KMS-11 (cell line): Measurements from ENCODE around the gene KCTD11.
A peak's percentile ranks its signal among the peaks of the same experiment; 100 is the strongest.

Source experiments
- H2AFZ ChIP-seq: fragments of 200-600 bp; sonication (generic); 2 replicates; pipeline ENCODE4 v1.6.1; 2016; ENCODE audit warnings: antibody characterized with exemption, mixed run types, low read depth
- H3K27ac ChIP-seq: fragments of 200-600 bp; sonication (generic); 2 replicates; pipeline ENCODE4 v1.6.1; 2016; ENCODE audit warnings: mild to moderate bottlenecking, mixed run types
- H3K27me3 ChIP-seq: fragments of 200-600 bp; sonication (generic); 2 replicates; pipeline ENCODE4 v1.6.1; 2017; ENCODE audit warnings: mild to moderate bottlenecking, low read depth, mixed run types, moderate library complexity; ENCODE audit not compliant: insufficient read depth
- H3K36me3 ChIP-seq: fragments of 200-600 bp; sonication (generic); 2 replicates; pipeline ENCODE4 v1.6.1; 2017; ENCODE audit warnings: mild to moderate bottlenecking, mixed run types; ENCODE audit not compliant: insufficient read depth
- H3K4me1 ChIP-seq: fragments of 200-600 bp; sonication (generic); 2 replicates; pipeline ENCODE4 v1.6.1; 2016; ENCODE audit warnings: mild to moderate bottlenecking, low read depth, mixed run types; ENCODE audit not compliant: poor library complexity, severe bottlenecking
- H3K4me2 ChIP-seq: fragments of 200-600 bp; sonication (generic); 2 replicates; pipeline ENCODE4 v1.7.0; 2016; ENCODE audit warnings: mild to moderate bottlenecking, mixed run types
- H3K4me3 ChIP-seq: fragments of 200-600 bp; sonication (generic); IDR thresholded peaks from 2 replicates; pipeline ENCODE4 v1.6.1; 2017; ENCODE audit warnings: low read depth, low read length, mixed read lengths; ENCODE audit not compliant: insufficient read depth
- H3K79me2 ChIP-seq: fragments of 200-600 bp; sonication (generic); 2 replicates; pipeline ENCODE4 v1.6.1; 2016; ENCODE audit warnings: low read depth, mixed run types; ENCODE audit not compliant: insufficient read depth
- H3K9ac ChIP-seq: fragments of 200-600 bp; sonication (generic); 2 replicates; pipeline ENCODE4 v1.6.1; 2016; ENCODE audit warnings: mild to moderate bottlenecking, mixed run types
- H4K20me1 ChIP-seq: fragments of 200-600 bp; sonication (generic); 2 replicates; pipeline ENCODE4 v1.6.1; 2016; ENCODE audit warnings: mild to moderate bottlenecking, mixed run types; ENCODE audit not compliant: insufficient read depth
- TF ChIP-seq, protein P1 (sequence below): fragments of 200-600 bp; sonication (generic); conservative IDR thresholded peaks from 2 replicates; pipeline ENCODE4 v1.6.1; 2017; ENCODE audit warnings: low read depth, mild to moderate bottlenecking, antibody characterized with exemption, low read length, moderate library complexity, mixed read lengths

Gene KCTD11

DNA sequence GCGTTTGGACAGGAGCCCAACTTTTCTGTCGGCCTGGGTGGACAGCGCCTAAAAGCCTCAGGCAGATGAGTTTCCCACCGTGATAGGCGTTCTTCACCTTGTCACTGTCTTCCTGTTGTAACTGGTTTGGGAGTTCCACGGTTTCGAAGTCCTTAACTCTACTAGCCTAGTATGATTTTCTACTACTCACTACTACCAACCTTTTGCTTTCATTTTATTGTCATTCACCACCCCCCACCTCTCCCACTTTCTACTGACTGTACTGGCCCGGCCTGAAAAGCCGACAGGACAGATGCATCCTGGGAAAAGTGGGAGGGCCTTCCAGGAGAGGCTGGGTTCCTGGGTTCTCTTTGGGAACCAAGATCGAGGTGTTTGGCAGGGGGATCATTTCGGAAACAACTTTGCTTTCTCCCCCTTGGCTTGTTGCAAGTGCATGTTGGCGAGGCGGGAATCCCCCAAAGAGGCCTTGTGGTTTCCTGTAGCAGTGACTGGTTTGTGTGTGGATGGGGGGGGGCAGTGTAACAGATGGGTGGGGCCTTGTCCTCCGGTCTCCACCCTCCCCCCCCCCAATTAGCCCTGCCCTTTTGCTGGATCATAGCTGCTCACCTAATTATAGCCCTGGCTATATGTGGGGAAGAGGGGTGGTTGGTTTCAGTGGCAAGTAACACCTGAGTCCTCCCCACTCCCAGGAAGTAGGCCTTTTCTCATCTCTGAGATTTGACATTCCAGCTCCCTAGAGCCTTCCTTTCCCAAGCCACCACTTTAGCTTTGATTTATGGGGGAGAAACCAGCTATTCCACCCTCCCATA is 43.1 kb upstream of the KCTD11 start:
- no peak overlapping the region for H3K4me3 ChIP-seq
- no peak overlapping the region for H2AFZ ChIP-seq
- TF ChIP-seq, protein P1, sequence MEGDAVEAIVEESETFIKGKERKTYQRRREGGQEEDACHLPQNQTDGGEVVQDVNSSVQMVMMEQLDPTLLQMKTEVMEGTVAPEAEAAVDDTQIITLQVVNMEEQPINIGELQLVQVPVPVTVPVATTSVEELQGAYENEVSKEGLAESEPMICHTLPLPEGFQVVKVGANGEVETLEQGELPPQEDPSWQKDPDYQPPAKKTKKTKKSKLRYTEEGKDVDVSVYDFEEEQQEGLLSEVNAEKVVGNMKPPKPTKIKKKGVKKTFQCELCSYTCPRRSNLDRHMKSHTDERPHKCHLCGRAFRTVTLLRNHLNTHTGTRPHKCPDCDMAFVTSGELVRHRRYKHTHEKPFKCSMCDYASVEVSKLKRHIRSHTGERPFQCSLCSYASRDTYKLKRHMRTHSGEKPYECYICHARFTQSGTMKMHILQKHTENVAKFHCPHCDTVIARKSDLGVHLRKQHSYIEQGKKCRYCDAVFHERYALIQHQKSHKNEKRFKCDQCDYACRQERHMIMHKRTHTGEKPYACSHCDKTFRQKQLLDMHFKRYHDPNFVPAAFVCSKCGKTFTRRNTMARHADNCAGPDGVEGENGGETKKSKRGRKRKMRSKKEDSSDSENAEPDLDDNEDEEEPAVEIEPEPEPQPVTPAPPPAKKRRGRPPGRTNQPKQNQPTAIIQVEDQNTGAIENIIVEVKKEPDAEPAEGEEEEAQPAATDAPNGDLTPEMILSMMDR, result no peak
- peaks cover 16% of the 10 kb centered on the region; the same call in 1 of the 2 replicates for H3K79me2 ChIP-seq
- peaks cover 11% of the 10 kb centered on the region for H3K4me1 ChIP-seq
- peak overlapping the region; percentile 96 for H3K27ac ChIP-seq
- H3K36me3 ChIP-seq, result no peaks in the 10 kb centered on the region
- H3K4me2 ChIP-seq, result peak overlapping the region; percentile 33
- H3K27me3 ChIP-seq, result no peaks in the 10 kb centered on the region
- peak overlapping the region; percentile 92 for H3K9ac ChIP-seq
- no peaks in the 10 kb centered on the region for H4K20me1 ChIP-seq

DNA sequence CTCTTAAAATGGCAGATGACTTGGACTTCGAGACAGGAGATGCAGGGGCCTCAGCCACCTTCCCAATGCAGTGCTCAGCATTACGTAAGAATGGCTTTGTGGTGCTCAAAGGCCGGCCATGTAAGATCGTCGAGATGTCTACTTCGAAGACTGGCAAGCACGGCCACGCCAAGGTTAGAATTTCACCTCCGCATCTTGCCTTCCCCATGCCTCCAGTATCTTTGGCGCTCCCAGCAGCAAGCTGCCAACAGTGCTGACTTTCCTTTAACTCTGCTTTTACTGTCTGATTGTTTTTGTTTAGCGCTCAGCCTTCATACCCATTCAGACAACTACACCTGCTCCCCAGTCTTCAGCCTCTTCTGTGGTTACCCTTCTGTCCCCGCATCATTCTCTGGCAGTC is 42.3 kb upstream of the KCTD11 start:
- H3K27me3 ChIP-seq, result no peaks in the 10 kb centered on the region
- H3K4me1 ChIP-seq, result peaks cover 11% of the 10 kb centered on the region
- H3K4me2 ChIP-seq, result peak overlapping the region; percentile 33
- H3K4me3 ChIP-seq, result no peak overlapping the region
- H3K79me2 ChIP-seq, result peaks cover 16% of the 10 kb centered on the region; the same call in 1 of the 2 replicates
- no peak overlapping the region for H2AFZ ChIP-seq
- no peak overlapping the region; the same call in 1 of the 2 replicates for H3K27ac ChIP-seq
- TF ChIP-seq, protein P1, result no peak
- no peaks in the 10 kb centered on the region for H3K36me3 ChIP-seq
- no peak overlapping the region for H3K9ac ChIP-seq
- H4K20me1 ChIP-seq, result no peaks in the 10 kb centered on the region

- Histone ChIP-seq H3K79me2 (peaks cover 16% of the 10 kb centered on the region; the same call in 1 of the 2 replicates), H3K4me2 (no peak overlapping the region), H3K9ac (no peak overlapping the region), H3K4me1 (peaks cover 11% of the 10 kb centered on the region), H3K36me3 (no peaks in the 10 kb centered on the region), H2AFZ (no peak overlapping the region), H3K27me3 (no peaks in the 10 kb centered on the region), H3K27ac (no peak overlapping the region), H4K20me1 (no peaks in the 10 kb centered on the region), H3K4me3 (no peak overlapping the region)
- TF ChIP-seq, protein P1, result no peak
Observed at GRCh38 chr17:7311110-7311705, 40.8 kb upstream of the KCTD11 start.

- no peak overlapping the region for H2AFZ ChIP-seq
- no peak overlapping the region for H3K4me3 ChIP-seq
- H3K36me3 ChIP-seq, result no peaks in the 10 kb centered on the region
- no peaks in the 10 kb centered on the region for H4K20me1 ChIP-seq
- H3K4me2 ChIP-seq, result no peak overlapping the region
- no peak overlapping the region for H3K27ac ChIP-seq
- peaks cover 16% of the 10 kb centered on the region; the same call in 1 of the 2 replicates for H3K79me2 ChIP-seq
- no peak overlapping the region for H3K9ac ChIP-seq
- TF ChIP-seq, protein P1, result no peak
- peaks cover 11% of the 10 kb centered on the region for H3K4me1 ChIP-seq
- H3K27me3 ChIP-seq, result no peaks in the 10 kb centered on the region
Observed at GRCh38 chr17:7312432-7313087, 39.4 kb upstream of the KCTD11 start.
